OCI-LY7 (cell line): ENCODE data around the gene ZNF638. TPM values are rescaled to one million over a fixed set of nuclear protein-coding genes. Genes with fewer than 3 reads are reported as not detected.

Experiments
- BruUV-seq: library from RNA; stranded (reverse); fragments of 400-500 nt; replicated peaks from 2 replicates; lab custom pipeline; 2021; lab: Mats Ljungman, UMichigan
- CTCF ChIA-PET: fragments of 300-600 bp; sonication (Branson Sonifier 250); formaldehyde crosslinking; loops from one replicate; lab custom pipeline; 2022; ENCODE audit warnings: antibody characterized with exemption; ENCODE audit not compliant: unreplicated experiment; lab: Charles Lee
- POLR2A ChIA-PET: fragments of 300-600 bp; sonication (Branson Sonifier 250); formaldehyde crosslinking; loops from one replicate; lab custom pipeline; 2022; ENCODE audit warnings: antibody characterized with exemption; lab: Charles Lee
- DNase-seq: peaks from one replicate; pipeline ENCODE4 v3.0.0-alpha.2; 2015; ENCODE audit warnings: low spot score
- H2AFZ ChIP-seq: fragments of 200-600 bp; sonication (generic), shearing (Covaris generic); 2 replicates; pipeline ENCODE4 v1.6.1; 2014; ENCODE audit warnings: mild to moderate bottlenecking, antibody characterized with exemption, low read length, moderate library complexity
- H3K27ac ChIP-seq: fragments of 200-600 bp; sonication (generic); 2 replicates; pipeline ENCODE4 v1.5.1; 2014; ENCODE audit warnings: mixed run types, low read depth, mild to moderate bottlenecking, moderate library complexity, low read length, inconsistent platforms; ENCODE audit not compliant: poor library complexity, severe bottlenecking
- H3K36me3 ChIP-seq: fragments of 200-600 bp; sonication (generic); 2 replicates; pipeline ENCODE4 v1.6.1; 2014; ENCODE audit warnings: mild to moderate bottlenecking, antibody characterized with exemption, low read length, moderate library complexity, mixed read lengths; ENCODE audit not compliant: insufficient read depth
- H3K4me1 ChIP-seq: fragments of 200-600 bp; sonication (generic); 2 replicates; pipeline ENCODE4 v1.5.1; 2014; ENCODE audit warnings: mild to moderate bottlenecking, low read length; ENCODE audit not compliant: insufficient read depth, poor library complexity, severe bottlenecking
- H3K4me2 ChIP-seq: fragments of 200-600 bp; sonication (generic); 2 replicates; pipeline ENCODE4 v1.6.1; 2014; ENCODE audit warnings: mild to moderate bottlenecking, low read length
- H3K4me3 ChIP-seq: fragments of 200-600 bp; sonication (generic); 2 replicates; pipeline ENCODE4 v1.5.1; 2014; ENCODE audit warnings: mild to moderate bottlenecking, low read depth, low read length; ENCODE audit not compliant: poor library complexity, severe bottlenecking
- H3K79me2 ChIP-seq: fragments of 200-600 bp; sonication (generic); 2 replicates; pipeline ENCODE4 v1.6.1; 2016; ENCODE audit warnings: low read depth, mild to moderate bottlenecking, low read length, moderate library complexity, mixed read lengths; ENCODE audit not compliant: insufficient read depth
- H3K9me2 ChIP-seq: fragments of 200-600 bp; sonication (generic); 2 replicates; pipeline ENCODE4 v1.6.1; 2016; ENCODE audit warnings: mild to moderate bottlenecking, low read length, mixed read lengths; ENCODE audit not compliant: insufficient read depth
- H3K9me3 ChIP-seq: fragments of 200-600 bp; sonication (generic); 2 replicates; pipeline ENCODE4 v1.6.1; 2014; ENCODE audit warnings: mild to moderate bottlenecking, mixed run types, low read length, mixed read lengths
- H4K20me1 ChIP-seq: fragments of 200-600 bp; sonication (generic); 2 replicates; pipeline ENCODE4 v1.6.1; 2014; ENCODE audit warnings: mild to moderate bottlenecking, antibody characterized with exemption, low read length, moderate library complexity, mixed read lengths; ENCODE audit not compliant: insufficient read depth
- EZH2phosphoT487 ChIP-seq: fragments of 200-600 bp; sonication (generic); IDR thresholded peaks from 2 replicates; pipeline ENCODE4 v1.6.1; 2018; ENCODE audit warnings: low read depth, borderline replicate concordance, mild to moderate bottlenecking, mixed run types, antibody characterized with exemption, low read length, moderate library complexity, mixed read lengths
- intact Hi-C: fragments of 100-400 bp; cut with micrococcal nuclease; formaldehyde crosslinking; loops from one replicate; pipeline ENCODE4 v1.10.0; 2022; ENCODE audit not compliant: unreplicated experiment
- total RNA-seq, 2 experiments: library from RNA; depleted of rRNA in 1 of 2; stranded (reverse); fragments of >200 nt in 1 of 2; shearing (Covaris generic) in 1 of 2; gene quantifications; 2 replicates each; pipeline ENCODE4 v1.2.3, GENCODE V29; 2014 to 2022
- TF ChIP-seq, protein P1 (sequence below): fragments of 200-600 bp; sonication (generic); conservative IDR thresholded peaks from 2 replicates; pipeline ENCODE4 v1.5.1; 2014; ENCODE audit warnings: mild to moderate bottlenecking, antibody characterized with exemption, low read length, moderate library complexity, mixed read lengths

ZNF638 gene
- total RNA-seq, 2 experiments from 2014 or later = 114 to 138 TPM

DNA sequence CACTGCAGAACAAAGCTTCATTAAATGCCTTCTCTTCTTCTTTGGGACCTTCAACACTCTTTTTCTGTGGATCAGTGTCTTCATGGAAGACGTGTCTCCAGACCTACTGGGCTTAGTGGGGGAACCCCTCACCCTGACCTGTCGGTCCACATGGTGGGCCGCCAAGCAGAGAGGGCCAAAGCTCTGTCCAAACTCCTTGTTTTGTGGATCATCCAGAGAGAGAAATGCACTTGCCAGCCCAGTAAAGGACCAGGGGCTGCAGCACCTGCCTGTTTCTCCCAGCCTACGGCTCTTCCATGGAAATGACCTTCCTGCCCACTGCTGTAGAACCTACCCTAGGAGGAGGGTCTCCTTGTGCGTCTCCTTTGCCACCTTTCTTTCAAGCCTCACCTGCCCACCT, 147.7 kb downstream of the ZNF638 start:
- Histone ChIP-seq H3K4me3 (no peak overlapping the region), H3K9me3 (no peaks in the 10 kb centered on the region), H3K4me1 (no peaks in the 10 kb centered on the region), H2AFZ (no peak overlapping the region), H3K27ac (no peak overlapping the region), H3K79me2 (no peaks in the 10 kb centered on the region), H4K20me1 (no peaks in the 10 kb centered on the region), H3K4me2 (no peak overlapping the region), H3K9me2 (no peaks in the 10 kb centered on the region), H3K36me3 (no peaks in the 10 kb centered on the region)
- BruUV-seq = no TSS peak
- intact Hi-C loops = no loop called here
- POLR2A ChIA-PET = no interaction called here
- CTCF ChIA-PET = no interaction called here
- DNase-seq = no peak
- TF ChIP-seq, protein P1, sequence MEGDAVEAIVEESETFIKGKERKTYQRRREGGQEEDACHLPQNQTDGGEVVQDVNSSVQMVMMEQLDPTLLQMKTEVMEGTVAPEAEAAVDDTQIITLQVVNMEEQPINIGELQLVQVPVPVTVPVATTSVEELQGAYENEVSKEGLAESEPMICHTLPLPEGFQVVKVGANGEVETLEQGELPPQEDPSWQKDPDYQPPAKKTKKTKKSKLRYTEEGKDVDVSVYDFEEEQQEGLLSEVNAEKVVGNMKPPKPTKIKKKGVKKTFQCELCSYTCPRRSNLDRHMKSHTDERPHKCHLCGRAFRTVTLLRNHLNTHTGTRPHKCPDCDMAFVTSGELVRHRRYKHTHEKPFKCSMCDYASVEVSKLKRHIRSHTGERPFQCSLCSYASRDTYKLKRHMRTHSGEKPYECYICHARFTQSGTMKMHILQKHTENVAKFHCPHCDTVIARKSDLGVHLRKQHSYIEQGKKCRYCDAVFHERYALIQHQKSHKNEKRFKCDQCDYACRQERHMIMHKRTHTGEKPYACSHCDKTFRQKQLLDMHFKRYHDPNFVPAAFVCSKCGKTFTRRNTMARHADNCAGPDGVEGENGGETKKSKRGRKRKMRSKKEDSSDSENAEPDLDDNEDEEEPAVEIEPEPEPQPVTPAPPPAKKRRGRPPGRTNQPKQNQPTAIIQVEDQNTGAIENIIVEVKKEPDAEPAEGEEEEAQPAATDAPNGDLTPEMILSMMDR = no peak
- no peak for TF ChIP-seq EZH2phosphoT487

DNA sequence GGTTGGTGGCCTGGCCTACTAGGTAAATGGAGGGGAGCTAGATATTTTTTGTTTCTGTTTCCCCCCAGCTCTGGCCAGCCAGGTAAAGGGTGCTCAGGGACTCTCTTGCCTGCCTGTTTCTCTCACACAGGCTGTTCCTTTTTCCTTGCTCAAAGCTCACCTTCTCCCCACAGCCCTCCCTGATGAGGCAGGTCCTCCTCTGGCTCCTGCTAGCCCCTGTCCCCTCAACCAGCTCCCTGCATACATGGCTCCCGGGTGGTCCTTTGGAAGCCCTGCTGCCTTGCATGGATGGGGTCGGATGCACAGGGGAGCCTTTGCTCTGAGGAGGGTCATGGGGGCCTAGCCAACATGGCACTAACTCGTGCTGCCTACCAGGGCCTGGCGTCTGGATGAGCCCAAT, 149.5 kb downstream of the ZNF638 start:
- intact Hi-C loops = no loop called here
- Histone ChIP-seq H4K20me1 (no peaks in the 10 kb centered on the region), H2AFZ (no peak overlapping the region), H3K36me3 (no peaks in the 10 kb centered on the region), H3K4me2 (no peak overlapping the region), H3K79me2 (no peaks in the 10 kb centered on the region), H3K9me2 (no peaks in the 10 kb centered on the region), H3K9me3 (no peaks in the 10 kb centered on the region), H3K27ac (no peak overlapping the region), H3K4me3 (no peak overlapping the region), H3K4me1 (no peaks in the 10 kb centered on the region)
- ChIA-PET CTCF (no interaction called here), POLR2A (no interaction called here)
- no TSS peak for BruUV-seq
- DNase-seq = no peak
- TF ChIP-seq EZH2phosphoT487 = no peak
- TF ChIP-seq, protein P1 = no peak

DNA sequence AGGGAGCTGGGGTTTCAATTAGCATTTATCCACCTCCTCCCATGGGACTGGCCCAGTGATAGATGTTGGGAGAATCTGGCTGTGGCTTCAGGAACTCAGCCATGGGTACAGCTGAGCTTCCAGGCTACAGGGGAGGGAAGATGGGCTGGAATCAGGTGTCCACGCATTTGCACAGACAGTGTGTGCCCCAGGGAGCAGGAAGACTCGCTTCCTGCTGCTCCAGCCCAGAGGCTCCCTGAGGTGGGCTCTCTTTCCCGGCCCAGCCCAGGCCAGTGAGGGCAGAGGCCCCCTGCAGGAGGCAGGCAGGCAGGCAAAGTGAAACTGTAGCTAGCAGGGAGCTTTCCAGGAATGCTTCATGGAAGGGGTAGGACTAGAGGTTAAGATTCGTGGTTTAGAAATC, 150.5 kb downstream of the ZNF638 start:
- H3K27ac ChIP-seq = no peak overlapping the region
- no peaks in the 10 kb centered on the region for H3K36me3 ChIP-seq
- ChIA-PET CTCF (no interaction called here), POLR2A (no interaction called here)
- intact Hi-C loops = no loop called here
- no peak for TF ChIP-seq EZH2phosphoT487
- TF ChIP-seq, protein P1 = no peak
- no peaks in the 10 kb centered on the region for H3K79me2 ChIP-seq
- DNase-seq = no peak
- BruUV-seq = no TSS peak
- no peaks in the 10 kb centered on the region for H3K4me1 ChIP-seq
- no peaks in the 10 kb centered on the region for H3K9me2 ChIP-seq
- no peak overlapping the region for H2AFZ ChIP-seq
- H3K4me2 ChIP-seq = no peak overlapping the region
- no peaks in the 10 kb centered on the region for H3K9me3 ChIP-seq
- H3K4me3 ChIP-seq = no peak overlapping the region
- no peaks in the 10 kb centered on the region for H4K20me1 ChIP-seq
